ENCODE results near the gene WDR73. TPM values are rescaled to one million over a fixed set of nuclear protein-coding genes. Genes with fewer than 3 reads are reported as not detected.
A peak's percentile ranks its signal among the peaks of the same experiment; 100 is the strongest.

Gene WDR73
- total and polyA plus RNA-seq, 2 experiments from 2014 or later: 31.8 to 39.6 TPM

DNA sequence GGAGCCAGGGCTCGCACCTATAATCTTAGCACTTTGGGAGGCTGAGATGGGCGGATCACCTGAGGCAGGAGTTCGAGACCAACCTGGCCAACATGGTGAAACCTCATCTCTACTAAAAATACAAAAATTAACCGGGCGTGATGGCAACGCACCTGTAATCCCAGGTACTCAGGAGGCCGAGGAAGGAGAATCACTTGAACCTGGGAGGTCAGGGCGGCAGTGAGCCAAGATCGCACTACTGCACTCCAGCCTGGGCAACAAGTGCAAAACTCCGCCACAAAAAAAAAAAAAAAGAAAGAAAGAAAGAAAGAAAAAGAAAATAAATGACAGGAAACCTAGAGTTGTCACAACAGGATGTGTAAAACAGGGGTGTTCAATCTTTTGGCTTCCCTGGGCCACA lies 6.9 kb upstream of the WDR73 start:
- H3K4me3 ChIP-seq: no peak overlapping the region
- no peak for DNase-seq (ENCODE audit: low read depth in 1 of 2, low spot score in 1 of 2)
- TF ChIP-seq, protein P1, sequence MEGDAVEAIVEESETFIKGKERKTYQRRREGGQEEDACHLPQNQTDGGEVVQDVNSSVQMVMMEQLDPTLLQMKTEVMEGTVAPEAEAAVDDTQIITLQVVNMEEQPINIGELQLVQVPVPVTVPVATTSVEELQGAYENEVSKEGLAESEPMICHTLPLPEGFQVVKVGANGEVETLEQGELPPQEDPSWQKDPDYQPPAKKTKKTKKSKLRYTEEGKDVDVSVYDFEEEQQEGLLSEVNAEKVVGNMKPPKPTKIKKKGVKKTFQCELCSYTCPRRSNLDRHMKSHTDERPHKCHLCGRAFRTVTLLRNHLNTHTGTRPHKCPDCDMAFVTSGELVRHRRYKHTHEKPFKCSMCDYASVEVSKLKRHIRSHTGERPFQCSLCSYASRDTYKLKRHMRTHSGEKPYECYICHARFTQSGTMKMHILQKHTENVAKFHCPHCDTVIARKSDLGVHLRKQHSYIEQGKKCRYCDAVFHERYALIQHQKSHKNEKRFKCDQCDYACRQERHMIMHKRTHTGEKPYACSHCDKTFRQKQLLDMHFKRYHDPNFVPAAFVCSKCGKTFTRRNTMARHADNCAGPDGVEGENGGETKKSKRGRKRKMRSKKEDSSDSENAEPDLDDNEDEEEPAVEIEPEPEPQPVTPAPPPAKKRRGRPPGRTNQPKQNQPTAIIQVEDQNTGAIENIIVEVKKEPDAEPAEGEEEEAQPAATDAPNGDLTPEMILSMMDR (IDR thresholded peaks at IDR 0.05; ENCODE audit: low read depth, low read length): no peak

DNA sequence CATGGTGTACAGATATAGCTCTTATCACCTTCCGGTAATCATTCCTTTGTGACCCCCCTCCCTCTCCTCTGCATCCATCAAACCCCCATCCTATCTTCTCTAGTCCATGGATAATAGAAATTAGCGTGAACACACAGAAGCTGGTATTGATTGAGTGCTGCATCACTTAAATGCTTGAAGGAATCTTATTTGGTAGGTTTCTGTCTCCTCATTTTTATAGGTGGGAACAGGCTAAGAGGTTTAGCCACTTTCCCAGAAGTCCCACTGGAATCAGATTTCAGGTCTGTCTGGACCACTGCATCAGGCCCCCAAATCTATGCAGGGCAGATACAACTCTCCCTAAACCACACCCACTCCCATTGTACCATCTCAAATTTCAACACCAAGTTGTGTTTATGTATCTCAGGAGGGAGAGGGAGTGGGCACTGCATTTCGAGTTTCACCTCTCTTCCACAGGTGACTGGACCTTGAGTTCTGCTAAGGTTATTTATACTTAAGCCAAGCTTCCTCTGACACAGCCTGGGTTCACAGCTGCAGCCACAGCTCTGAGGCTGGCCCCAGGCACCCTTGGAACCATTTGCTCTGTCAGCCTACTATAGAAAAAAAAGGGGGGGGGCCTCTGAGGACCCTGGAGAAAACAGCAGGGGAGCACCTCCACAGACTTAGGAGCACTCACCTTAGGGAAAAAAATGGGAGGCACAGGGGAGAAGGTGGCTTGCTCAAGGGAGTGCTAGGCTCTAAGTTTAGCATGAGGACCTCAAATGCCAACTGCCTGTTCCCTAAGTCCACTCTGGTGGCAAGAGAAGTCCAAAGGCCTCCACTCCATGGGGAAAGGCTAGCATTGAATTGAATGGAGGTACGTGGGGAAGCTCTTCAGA lies 6.1 kb upstream of the WDR73 start:
- TF ChIP-seq, protein P1 (IDR thresholded peaks at IDR 0.05; ENCODE audit: low read depth, low read length): no peak
- H3K4me3 ChIP-seq: no peak overlapping the region
- H3K4me1 ChIP-seq (ENCODE audit: low read depth): peaks cover 13% of the 10 kb centered on the region
- peak overlapping the region; percentile 69 for H3K27ac ChIP-seq
- DNase-seq (ENCODE audit: low read depth in 1 of 2, low spot score in 1 of 2): peak in 1 of 2 donors; percentile 19
- no peaks in the 10 kb centered on the region for H3K27me3 ChIP-seq
- H3K36me3 ChIP-seq: no peaks in the 10 kb centered on the region
- no peaks in the 10 kb centered on the region for H3K9me3 ChIP-seq (ENCODE audit: low read depth)

More for the DNA sequence above, 6.9 kb upstream of the WDR73 start:
- Histone ChIP-seq H3K9me3 (ENCODE audit: low read depth) (no peaks in the 10 kb centered on the region), H3K4me1 (ENCODE audit: low read depth) (peaks cover 13% of the 10 kb centered on the region), H3K27me3 (no peaks in the 10 kb centered on the region), H3K27ac (no peak overlapping the region), H3K36me3 (peaks cover under 1% of the 10 kb centered on the region)

DNA sequence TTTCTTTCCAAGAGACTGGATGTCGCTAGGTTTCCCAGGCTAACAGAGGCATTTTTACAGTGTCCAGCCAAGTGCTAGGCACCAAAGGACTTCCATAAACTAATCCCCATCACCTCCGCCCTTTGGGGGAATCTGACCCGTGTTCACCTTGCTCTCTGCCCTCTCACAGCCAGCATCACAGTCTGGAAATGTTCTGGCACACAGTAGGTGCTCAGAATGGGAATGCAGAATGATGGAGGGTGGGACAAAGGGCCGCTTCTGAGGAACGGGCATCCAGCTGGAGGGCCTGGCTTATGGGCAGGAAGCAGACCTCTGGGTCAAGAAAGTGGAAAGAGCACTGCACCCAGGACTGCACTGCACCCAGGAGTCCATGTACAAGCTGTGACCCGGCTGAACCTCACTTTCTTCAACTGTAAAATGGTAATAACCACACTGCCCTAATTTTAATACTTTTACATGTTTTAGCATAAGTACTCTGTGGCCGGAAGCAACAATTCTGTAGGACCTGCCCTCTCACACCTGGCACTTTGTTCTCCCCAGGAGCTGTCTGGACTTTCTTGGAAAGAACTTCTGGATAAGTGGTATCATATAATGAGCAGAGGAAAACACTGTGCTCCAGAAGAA lies 4.8 kb upstream of the WDR73 start:
- H3K36me3 ChIP-seq: no peaks in the 10 kb centered on the region
- no peak overlapping the region for H3K27ac ChIP-seq
- no peak for DNase-seq (ENCODE audit: low read depth in 1 of 2, low spot score in 1 of 2)
- H3K4me3 ChIP-seq: no peak overlapping the region
- no peaks in the 10 kb centered on the region for H3K9me3 ChIP-seq (ENCODE audit: low read depth)
- TF ChIP-seq, protein P1 (IDR thresholded peaks at IDR 0.05; ENCODE audit: low read depth, low read length): no peak
- peaks cover 13% of the 10 kb centered on the region for H3K4me1 ChIP-seq (ENCODE audit: low read depth)
- no peaks in the 10 kb centered on the region for H3K27me3 ChIP-seq

DNA sequence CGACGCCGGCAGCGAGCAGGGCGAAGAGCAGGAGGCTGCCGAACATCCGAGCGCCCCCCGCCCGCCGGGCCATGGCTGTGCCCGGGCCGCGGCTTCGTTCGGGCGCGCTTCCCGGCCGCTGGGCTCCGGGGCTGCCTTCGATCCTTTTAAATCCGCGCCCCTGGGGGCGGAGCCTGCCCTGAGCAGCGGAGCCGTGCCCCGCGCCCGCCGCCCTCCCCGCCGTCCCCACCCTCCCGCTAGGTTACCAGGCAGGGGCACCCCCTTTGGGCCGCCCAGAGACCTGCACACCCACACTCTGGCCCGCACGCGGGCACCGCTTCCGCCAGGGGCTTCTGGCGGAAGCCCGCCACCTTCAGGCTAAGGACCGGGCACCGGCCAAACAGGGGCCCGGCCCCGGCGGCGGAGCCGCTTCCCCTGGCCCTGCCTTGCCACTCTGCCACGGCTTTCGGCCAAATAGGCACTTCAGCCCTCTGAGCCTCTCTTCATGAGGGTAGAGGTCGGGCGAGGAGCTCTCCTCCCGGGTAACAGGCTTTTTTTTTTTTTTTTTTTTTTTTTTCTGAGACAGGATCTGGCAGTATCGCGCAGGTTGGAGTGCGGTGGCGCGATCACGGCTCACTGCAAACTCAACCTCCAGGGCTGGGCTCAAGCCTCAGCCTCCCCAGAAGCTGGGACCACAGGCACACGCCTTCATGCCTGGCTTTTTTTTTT lies 4.2 kb upstream of the WDR73 start, which contains the start of gene NMB:
Gene NMB (minus strand): TSS at position 120 of the 708 bp plus-strand sequence. CDS start 47 bp downstream, at position 73.
- DNase-seq (ENCODE audit: low read depth in 1 of 2, low spot score in 1 of 2): peak; percentile 71 to 91
- Histone ChIP-seq H3K36me3 (no peaks in the 10 kb centered on the region), H3K4me1 (ENCODE audit: low read depth) (peaks cover 16% of the 10 kb centered on the region), H3K9me3 (ENCODE audit: low read depth) (no peaks in the 10 kb centered on the region), H3K4me3 (peak within 1 kb of the TSS; percentile 20), H3K27me3 (no peaks in the 10 kb centered on the region), H3K27ac (peak within 1 kb of the TSS; percentile 17)
- TF ChIP-seq, protein P1 (IDR thresholded peaks at IDR 0.05; ENCODE audit: low read depth, low read length): peak; percentile 57

DNA sequence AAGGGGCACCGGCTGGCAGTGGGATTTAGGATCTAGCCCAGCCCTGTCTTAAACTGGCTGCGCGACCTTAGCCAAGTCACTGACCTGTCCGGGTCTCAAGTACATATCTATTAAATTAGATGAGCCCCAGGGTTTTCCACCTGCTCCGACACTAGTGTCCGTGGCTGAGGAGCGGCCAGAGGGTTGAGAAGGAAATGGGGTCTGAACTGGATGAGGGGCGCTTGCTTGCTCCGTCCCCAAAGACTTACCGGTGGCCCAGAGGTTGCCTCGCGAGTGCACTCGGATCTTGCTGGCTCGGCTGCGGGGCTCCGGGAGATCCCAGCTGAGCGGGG lies 3.6 kb upstream of the WDR73 start:
- DNase-seq (ENCODE audit: low read depth in 1 of 2, low spot score in 1 of 2): no peak
- TF ChIP-seq, protein P1 (IDR thresholded peaks at IDR 0.05; ENCODE audit: low read depth, low read length): no peak
- no peaks in the 10 kb centered on the region for H3K9me3 ChIP-seq (ENCODE audit: low read depth)
- peak overlapping the region; percentile 20 for H3K4me3 ChIP-seq
- H3K36me3 ChIP-seq: no peaks in the 10 kb centered on the region
- peak overlapping the region; percentile 17 for H3K27ac ChIP-seq
- peaks cover 21% of the 10 kb centered on the region for H3K4me1 ChIP-seq (ENCODE audit: low read depth)
- no peaks in the 10 kb centered on the region for H3K27me3 ChIP-seq
